SJSA1 (cell line): ENCODE measurements around the gene FOXN3. TPM values are rescaled to one million over a fixed set of nuclear protein-coding genes. Genes with fewer than 3 reads are reported as not detected.

Experiments
- DNase-seq, 2 experiments: peaks; one replicate each; pipeline ENCODE4 v3.0.0-alpha.2; 2015 to 2020; ENCODE audit warnings: low spot score in 2 of 2, low read depth in 1 of 2
- H3K27ac ChIP-seq: fragments of 250-450 bp; sonication (Bioruptor Pico); 2 replicates; pipeline ENCODE4 v1.5.1; 2020; ENCODE audit warnings: mild to moderate bottlenecking, moderate library complexity
- H3K27me3 ChIP-seq: fragments of 250-450 bp; sonication (Bioruptor Pico); replicated peaks from 2 replicates; pipeline ENCODE4 v1.5.1; 2020; ENCODE audit warnings: mild to moderate bottlenecking, moderate library complexity
- H3K36me3 ChIP-seq: fragments of 250-450 bp; sonication (Bioruptor Pico); 2 replicates; pipeline ENCODE4 v1.5.1; 2020; ENCODE audit warnings: mild to moderate bottlenecking
- H3K4me1 ChIP-seq: fragments of 250-450 bp; sonication (Bioruptor Pico); replicated peaks from 2 replicates; pipeline ENCODE4 v1.6.1; 2021; ENCODE audit warnings: mild to moderate bottlenecking
- H3K4me3 ChIP-seq: fragments of 250-450 bp; sonication (Bioruptor Pico); 2 replicates; pipeline ENCODE4 v1.5.1; 2020; ENCODE audit warnings: mild to moderate bottlenecking
- H3K9me3 ChIP-seq: fragments of 250-450 bp; sonication (Bioruptor Pico); replicated peaks from 2 replicates; pipeline ENCODE4 v1.5.1; 2020; ENCODE audit warnings: mild to moderate bottlenecking
- total RNA-seq: library from RNA; depleted of rRNA; stranded (reverse); fragments of >200 nt; shearing (Covaris generic); gene quantifications from 2 replicates; pipeline ENCODE4 v1.2.3, GENCODE V29; 2014; rRNA removed

FOXN3 gene, protein sequence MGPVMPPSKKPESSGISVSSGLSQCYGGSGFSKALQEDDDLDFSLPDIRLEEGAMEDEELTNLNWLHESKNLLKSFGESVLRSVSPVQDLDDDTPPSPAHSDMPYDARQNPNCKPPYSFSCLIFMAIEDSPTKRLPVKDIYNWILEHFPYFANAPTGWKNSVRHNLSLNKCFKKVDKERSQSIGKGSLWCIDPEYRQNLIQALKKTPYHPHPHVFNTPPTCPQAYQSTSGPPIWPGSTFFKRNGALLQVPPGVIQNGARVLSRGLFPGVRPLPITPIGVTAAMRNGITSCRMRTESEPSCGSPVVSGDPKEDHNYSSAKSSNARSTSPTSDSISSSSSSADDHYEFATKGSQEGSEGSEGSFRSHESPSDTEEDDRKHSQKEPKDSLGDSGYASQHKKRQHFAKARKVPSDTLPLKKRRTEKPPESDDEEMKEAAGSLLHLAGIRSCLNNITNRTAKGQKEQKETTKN
- 19.3 and 31.0 TPM in 2 replicates for total RNA-seq

DNA sequence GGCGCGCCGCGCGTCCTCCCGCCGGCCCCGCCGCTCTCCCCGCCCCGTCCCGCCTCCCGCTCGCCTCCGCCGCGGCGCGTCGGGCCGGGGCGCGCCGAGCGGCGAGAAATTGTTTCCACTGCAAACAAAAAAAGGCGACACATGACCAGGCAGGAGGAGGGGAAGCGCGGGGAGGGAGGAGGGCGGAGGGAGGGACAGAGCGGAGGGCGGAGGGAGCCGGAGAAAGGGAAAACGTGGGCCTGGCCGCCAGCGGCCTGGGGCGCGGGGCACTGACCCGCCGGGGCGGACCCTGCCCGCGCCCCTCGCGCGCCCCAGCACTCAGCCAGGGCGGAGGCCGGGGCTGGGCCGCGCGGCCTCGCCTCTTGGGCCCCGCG is at the start of gene FOXN3:
Gene FOXN3 (minus strand): TSS at position 143 of the 374 bp plus-strand sequence. CDS start 4,757 bp downstream, outside the sequence.
- peak within 1 kb of the TSS; percentile 94 for H3K27ac ChIP-seq
- peak within 1 kb of the TSS; percentile 91 for H3K4me3 ChIP-seq
- H3K36me3 ChIP-seq: peaks cover 5% of the 10 kb centered on the region
- no peaks in the 10 kb centered on the region for H3K27me3 ChIP-seq
- peaks cover 17% of the 10 kb centered on the region for H3K4me1 ChIP-seq
- H3K9me3 ChIP-seq: no peaks in the 10 kb centered on the region
- peak; percentile 67 to 91 for DNase-seq

DNA sequence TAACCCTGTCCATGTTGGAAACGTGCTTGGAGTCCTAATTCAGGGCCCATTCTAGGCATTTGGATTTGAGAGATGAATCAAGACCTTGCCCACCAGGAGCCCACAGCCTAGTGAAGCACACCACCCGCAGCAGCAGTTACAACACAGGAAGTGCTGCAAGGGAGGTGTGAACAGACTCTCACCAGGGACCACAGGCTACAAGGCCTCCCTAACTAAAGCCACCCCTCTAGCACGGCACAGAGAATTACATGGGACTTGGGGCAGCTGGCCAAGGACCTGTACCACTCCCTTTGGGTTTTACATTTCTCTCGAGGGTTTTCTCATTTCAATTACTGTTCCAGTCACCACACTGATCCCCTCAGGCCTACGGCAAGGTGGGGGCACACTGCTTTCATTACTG is 49.5 kb upstream of the FOXN3 start:
- Histone ChIP-seq H3K27ac (no peak overlapping the region), H3K4me3 (no peak overlapping the region), H3K4me1 (no peaks in the 10 kb centered on the region), H3K36me3 (no peaks in the 10 kb centered on the region), H3K27me3 (no peaks in the 10 kb centered on the region), H3K9me3 (no peaks in the 10 kb centered on the region)
- DNase-seq: no peak

DNA sequence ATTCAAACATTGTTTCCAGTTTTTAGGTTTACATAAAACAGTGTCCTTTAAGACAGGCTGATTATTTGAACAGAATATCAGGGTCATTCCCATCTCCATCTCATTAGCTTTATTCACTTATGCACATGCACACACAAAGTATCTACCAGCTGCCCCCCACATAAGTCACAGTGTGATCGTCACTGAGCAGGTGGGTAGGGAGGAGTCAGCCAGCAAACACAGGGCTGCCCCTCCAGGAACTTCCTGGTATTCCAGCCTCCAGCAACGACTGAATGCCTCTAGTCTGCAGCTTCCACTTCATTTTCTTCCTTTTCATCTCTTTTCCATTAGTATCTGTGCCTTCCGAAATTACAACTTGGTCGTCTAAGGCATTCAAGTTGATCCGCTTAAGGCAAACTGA is 48.8 kb upstream of the FOXN3 start:
- DNase-seq: no peak
- H3K36me3 ChIP-seq: no peaks in the 10 kb centered on the region

DNA sequence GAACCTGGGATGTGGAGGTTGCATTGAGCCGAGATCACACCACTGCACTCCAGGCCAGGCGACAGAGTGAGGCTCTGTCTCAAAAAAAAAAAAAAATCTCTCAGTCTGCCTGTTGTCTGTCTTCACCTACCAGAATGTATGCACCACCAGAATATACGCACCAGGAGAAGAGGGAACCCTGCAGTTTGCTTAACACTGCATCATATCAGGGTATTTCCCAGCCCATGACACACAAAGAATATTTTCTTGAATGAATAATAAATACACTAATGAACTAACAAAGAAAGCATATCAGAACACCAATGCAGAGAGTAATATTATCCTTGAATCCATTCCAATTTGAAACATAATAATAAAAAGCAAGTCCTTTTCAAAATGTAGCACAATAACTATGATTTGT is 44.2 kb upstream of the FOXN3 start:
- DNase-seq: no peak
- Histone ChIP-seq H3K4me1 (no peaks in the 10 kb centered on the region), H3K27me3 (no peaks in the 10 kb centered on the region), H3K9me3 (no peaks in the 10 kb centered on the region), H3K4me3 (no peak overlapping the region), H3K36me3 (no peaks in the 10 kb centered on the region), H3K27ac (no peak overlapping the region)

More for the DNA sequence above, 48.8 kb upstream of the FOXN3 start:
- H3K9me3 ChIP-seq: no peaks in the 10 kb centered on the region
- H3K4me1 ChIP-seq: no peaks in the 10 kb centered on the region
- no peak overlapping the region for H3K27ac ChIP-seq
- H3K27me3 ChIP-seq: no peaks in the 10 kb centered on the region
- no peak overlapping the region for H3K4me3 ChIP-seq

DNA sequence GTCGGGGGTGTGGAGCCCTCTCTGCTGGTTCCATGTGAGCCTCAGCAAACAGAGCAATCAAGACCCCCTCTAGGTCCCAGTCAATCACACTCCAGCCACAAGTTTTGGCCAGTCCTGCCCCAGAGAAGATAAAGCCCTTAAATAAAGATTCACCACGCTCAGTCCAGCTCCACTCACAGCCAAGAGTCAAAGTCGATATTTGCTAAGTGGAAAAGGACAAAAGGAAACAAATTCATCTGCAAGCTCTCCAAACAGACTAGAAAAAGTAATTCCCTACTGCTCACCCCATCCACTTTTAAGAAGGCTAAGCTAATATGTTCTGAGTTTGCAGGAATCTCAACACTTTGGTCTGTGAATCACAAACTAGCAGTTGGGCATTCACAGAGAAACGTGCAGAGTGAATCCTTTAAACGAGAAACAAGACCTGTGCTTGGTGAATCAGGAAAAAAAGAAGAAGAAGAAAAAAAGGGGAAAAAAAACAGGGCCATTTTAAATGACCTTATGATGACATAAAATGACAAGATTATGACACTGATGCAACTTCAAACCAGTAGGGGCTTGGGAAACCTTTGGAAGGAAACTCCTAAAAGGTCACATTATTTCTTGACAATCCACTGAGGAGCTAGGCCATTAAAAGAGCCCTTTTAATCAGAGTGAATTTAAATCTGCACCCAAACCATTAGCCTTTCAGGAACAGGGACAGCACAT is 41.8 kb upstream of the FOXN3 start:
- DNase-seq: no peak
- Histone ChIP-seq H3K27ac (no peak overlapping the region), H3K27me3 (no peaks in the 10 kb centered on the region), H3K4me3 (no peak overlapping the region), H3K9me3 (no peaks in the 10 kb centered on the region), H3K36me3 (no peaks in the 10 kb centered on the region), H3K4me1 (no peaks in the 10 kb centered on the region)

DNA sequence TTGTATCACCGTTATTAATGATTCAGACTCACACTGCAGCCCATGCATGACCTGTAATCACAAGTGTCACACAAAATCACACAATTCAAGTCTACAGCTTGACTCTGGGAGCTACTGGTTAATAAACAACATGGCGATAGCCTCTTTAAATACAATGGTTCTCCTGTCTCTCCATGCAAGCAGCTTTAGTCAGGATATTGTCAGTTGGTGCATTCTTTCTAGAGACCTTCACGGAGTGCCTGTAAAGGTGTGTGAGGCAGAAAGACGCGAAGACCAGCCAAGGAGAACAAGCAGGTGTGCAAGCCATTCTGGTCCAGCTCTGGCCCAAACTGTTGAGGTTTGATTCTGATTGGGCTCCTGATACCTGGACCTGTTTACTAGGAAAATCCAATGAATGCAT is 40.0 kb upstream of the FOXN3 start:
- no peak for DNase-seq
- Histone ChIP-seq H3K27me3 (no peaks in the 10 kb centered on the region), H3K36me3 (no peaks in the 10 kb centered on the region), H3K9me3 (no peaks in the 10 kb centered on the region), H3K27ac (no peak overlapping the region), H3K4me1 (no peaks in the 10 kb centered on the region), H3K4me3 (no peak overlapping the region)

DNA sequence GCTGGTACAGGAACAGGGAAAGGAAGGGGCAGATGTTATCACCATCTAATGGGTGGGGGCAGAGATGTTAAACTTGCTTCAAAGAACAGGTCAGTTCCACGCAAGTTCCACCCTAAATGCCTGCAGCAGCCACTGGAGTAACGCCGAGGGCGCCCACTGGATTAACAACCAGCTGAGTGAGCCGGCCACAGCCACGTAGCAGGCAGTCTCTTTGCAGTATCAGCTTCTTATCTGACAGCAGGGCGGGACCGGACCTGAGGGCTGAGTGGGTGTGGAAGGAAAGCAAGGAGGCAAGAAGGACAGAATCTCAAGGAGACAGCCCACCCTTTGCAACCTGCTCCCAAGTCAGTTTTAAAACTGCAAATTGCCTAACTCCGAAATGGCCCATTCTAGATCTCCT is 38.4 kb upstream of the FOXN3 start:
- no peaks in the 10 kb centered on the region for H3K9me3 ChIP-seq
- no peak overlapping the region for H3K27ac ChIP-seq
- DNase-seq: no peak
- no peaks in the 10 kb centered on the region for H3K4me1 ChIP-seq
- no peaks in the 10 kb centered on the region for H3K36me3 ChIP-seq
- no peak overlapping the region for H3K4me3 ChIP-seq
- H3K27me3 ChIP-seq: no peaks in the 10 kb centered on the region

DNA sequence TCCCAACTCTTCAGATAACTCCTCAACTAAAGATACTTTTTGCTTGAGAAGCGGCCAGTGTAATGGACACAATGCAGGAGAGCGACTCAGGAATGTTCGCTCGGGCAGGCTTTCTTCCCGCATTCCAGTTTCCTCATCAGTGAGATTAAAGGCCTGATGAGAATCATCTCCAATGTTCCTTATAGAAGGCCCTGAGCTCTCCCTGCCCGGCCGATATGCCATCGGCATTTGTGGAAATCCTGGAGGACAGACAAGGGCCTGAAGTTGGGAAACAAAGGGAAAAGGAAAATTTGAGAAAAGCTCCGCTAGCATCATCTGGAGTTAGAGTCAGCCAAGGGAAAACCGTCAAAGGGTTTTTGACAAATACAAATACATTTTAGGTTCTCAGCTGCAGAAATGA is 38.0 kb upstream of the FOXN3 start:
- Histone ChIP-seq H3K27ac (no peak overlapping the region), H3K4me1 (no peaks in the 10 kb centered on the region)
- DNase-seq: no peak

DNA sequence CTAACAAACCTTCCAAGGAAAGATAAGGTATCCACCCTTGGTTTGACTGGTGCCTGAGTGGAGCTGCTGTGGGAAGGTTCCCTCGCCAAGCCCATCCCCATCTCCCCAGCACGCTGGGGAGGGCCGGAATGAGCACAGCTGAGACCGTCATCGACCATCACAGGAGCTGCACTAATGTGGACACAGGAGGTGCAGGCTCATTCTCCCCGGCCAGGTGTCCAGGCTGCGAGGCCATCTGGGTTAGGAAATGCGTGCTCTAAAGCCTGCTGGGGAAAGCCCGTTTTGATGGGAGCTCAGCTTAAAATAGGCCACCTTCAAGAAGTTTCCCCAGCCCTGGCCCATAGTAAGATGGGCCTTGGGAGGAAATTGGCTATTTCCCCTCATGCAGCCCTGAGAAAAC is 35.2 kb upstream of the FOXN3 start:
- Histone ChIP-seq H3K27me3 (no peaks in the 10 kb centered on the region), H3K36me3 (no peaks in the 10 kb centered on the region), H3K27ac (no peak overlapping the region), H3K4me3 (no peak overlapping the region), H3K9me3 (no peaks in the 10 kb centered on the region), H3K4me1 (no peaks in the 10 kb centered on the region)
- DNase-seq: no peak

More for the DNA sequence above, 38.0 kb upstream of the FOXN3 start:
- no peak overlapping the region for H3K4me3 ChIP-seq
- no peaks in the 10 kb centered on the region for H3K36me3 ChIP-seq
- H3K9me3 ChIP-seq: no peaks in the 10 kb centered on the region
- H3K27me3 ChIP-seq: no peaks in the 10 kb centered on the region

DNA sequence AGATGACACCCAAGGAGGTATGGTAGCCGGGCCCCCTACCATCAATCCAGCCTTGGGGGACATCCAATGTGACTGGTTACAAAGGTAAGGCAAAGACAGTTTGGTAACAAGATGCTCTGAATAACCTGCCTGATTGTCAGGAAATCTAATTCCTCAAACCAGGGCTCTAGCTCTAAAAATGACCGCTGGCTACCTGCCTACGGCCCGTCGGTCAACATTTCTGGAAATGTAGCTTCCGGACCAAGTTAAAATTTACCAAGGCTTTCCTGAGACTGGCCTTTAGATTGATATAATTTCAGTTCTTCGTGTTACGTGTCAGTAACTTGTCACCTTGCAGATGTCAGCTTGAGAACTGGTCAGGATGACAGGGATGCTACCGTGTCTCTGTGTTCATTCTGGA is 34.2 kb upstream of the FOXN3 start:
- no peaks in the 10 kb centered on the region for H3K27me3 ChIP-seq
- H3K4me3 ChIP-seq: no peak overlapping the region
- H3K27ac ChIP-seq: no peak overlapping the region
- H3K4me1 ChIP-seq: no peaks in the 10 kb centered on the region
- H3K9me3 ChIP-seq: no peaks in the 10 kb centered on the region
- no peaks in the 10 kb centered on the region for H3K36me3 ChIP-seq
- DNase-seq: no peak

DNA sequence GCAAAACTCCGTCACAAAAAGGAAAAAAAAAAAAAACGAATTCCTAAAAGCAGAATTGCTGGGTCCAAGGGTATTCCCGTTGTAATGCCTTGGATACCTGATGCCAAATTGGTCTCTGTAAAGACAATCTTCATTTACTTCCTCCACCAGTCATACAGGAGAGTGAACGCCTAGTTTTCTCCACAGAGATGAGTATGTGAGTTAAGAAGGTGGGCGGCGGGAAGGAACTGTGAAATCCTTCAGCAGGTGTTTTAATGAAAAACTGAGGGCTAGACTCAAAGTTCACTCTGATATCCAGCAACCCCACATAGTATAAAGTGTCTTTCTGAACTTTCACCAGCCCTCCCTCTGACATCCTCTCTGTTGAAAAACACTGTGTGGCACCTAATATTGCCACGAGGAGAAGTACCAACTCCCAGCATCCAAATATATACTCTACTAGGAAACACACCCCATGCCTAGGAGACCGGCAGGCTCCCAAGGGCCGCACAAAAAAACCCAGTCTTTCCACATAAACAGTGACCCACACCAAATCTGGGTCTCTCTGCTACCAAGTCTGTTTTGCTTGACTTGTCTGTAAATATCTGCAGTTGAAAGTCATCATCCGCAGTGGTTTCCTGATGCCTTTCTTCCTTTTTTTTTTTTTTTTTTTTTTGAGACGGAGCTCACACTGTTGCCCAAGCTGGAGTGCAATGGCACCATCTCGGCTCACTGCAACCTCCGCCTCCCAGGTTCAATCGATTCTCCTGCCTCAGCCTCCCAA is 30.3 kb upstream of the FOXN3 start:
- DNase-seq: no peak

DNA sequence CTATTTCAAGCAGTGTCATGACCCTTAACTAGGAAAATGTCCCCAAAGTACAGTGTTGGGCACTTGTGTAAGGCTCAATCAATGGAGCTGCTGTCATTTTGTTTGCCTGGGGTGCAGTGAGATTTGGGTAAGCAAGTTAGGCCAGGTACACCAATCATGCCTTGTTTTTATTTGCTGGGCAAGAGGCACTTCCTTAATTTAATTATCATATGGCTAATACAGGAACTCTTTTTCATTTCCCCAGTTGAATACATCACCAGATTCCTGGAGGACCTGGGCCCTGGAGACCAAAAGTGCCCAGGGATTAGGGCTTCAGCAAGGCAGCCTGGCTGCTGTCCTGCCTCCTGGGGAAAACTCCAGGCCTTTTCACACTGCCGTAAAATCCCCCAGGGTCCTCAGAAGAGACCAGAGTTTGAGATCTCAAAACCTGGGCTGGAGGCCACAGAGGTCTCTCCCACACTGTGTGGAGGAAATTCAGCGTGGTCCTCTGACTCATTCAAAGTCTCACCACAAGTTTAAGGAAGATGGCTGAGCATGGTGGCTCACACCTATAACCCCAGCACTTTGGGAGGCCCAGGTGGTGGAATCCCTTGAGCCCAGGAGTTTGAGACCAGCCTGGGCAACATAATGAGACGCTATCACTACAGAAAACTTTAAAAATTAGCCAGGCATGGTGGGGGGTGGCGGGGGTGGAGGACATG is 28.4 kb upstream of the FOXN3 start:
- H3K4me1 ChIP-seq: peaks cover 27% of the 10 kb centered on the region
- H3K27ac ChIP-seq: no peak overlapping the region; the same call in 1 of the 2 replicates
- H3K9me3 ChIP-seq: no peaks in the 10 kb centered on the region
- H3K36me3 ChIP-seq: no peaks in the 10 kb centered on the region
- no peak overlapping the region for H3K4me3 ChIP-seq
- H3K27me3 ChIP-seq: no peaks in the 10 kb centered on the region
- no peak for DNase-seq

More for the DNA sequence above, 30.3 kb upstream of the FOXN3 start:
- Histone ChIP-seq H3K9me3 (no peaks in the 10 kb centered on the region), H3K27ac (no peak overlapping the region), H3K4me1 (peaks cover 27% of the 10 kb centered on the region), H3K4me3 (no peak overlapping the region), H3K36me3 (no peaks in the 10 kb centered on the region), H3K27me3 (no peaks in the 10 kb centered on the region)

DNA sequence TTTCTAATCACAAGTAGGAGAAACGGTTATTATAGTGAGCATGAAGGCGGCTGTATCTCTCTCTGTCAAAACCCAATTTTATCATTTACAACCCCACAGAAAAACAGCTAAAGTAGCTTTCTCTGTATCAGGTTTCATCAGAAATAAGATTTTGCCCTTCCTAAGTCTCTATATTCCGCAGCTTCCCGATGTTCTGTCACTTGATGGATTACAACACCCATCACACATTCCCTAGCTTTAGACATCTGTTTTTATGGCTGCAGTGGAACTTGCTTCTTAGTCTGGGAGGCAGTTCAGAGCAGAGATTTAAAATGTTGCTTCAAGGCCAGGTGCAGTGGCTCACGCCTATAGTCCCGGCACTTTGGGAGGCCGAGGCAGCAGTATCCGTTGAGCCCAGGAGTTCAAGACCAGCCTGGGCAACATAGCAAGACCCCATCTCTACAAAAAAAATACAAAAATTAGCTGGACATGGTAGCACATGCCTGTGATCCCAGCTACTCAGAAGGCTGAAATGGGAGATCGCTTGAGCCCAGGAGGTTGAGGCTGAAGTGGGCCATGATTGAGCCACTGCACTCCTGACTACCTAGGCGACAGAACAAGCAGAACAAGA is 27.6 kb upstream of the FOXN3 start:
- H3K36me3 ChIP-seq: no peaks in the 10 kb centered on the region
- no peak overlapping the region for H3K4me3 ChIP-seq
- H3K4me1 ChIP-seq: peaks cover 27% of the 10 kb centered on the region
- peak overlapping the region; percentile 78 for H3K27ac ChIP-seq
- no peaks in the 10 kb centered on the region for H3K9me3 ChIP-seq
- H3K27me3 ChIP-seq: no peaks in the 10 kb centered on the region
- no peak for DNase-seq
